ENCODE data around the gene OR5H6.

DNA sequence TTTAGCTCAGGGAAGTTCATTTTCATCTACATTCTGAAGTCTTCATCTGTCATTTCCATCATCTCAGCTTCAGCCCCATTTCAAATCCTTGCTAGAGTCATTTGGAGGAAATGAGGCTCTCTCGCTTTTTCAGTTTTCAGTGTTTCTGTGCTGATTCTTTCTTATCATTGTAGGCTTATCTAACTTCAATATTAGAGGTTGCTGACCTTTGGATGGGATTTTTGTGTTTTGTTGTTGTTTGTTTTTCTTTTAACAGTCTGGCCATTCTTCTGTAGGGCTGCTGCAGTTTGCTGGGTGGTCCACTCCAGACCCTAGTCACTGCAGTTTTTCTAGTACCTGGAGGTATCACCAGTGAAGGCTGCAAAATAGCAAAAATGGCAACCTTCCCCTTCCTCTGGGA is 26.9 kb downstream of the OR5H6 start:
- TF ChIP-seq POLR2A (IDR thresholded peaks at IDR 0.05; ENCODE audit: low read depth, low read length) (no peak), CTCF (IDR thresholded peaks at IDR 0.05; ENCODE audit: extremely low read depth in 1 of 2, insufficient read depth in 1 of 2, low read depth in 1 of 2, low read length in 2 of 2) (no peak), FOS (IDR thresholded peaks at IDR 0.05; ENCODE audit: borderline replicate concordance, insufficient read depth, low read length) (no peak), EZH2 (IDR thresholded peaks at IDR 0.05; ENCODE audit: borderline replicate concordance, low read depth, low read length, severe bottlenecking) (no peak), POLR2AphosphoS5 (IDR thresholded peaks at IDR 0.05; ENCODE audit: insufficient read depth, low read depth, low read length) (no peak), JUN (IDR thresholded peaks at IDR 0.05; ENCODE audit: borderline replicate concordance, insufficient read depth, insufficient read length, low read depth) (no peak), MYC (IDR thresholded peaks at IDR 0.05; ENCODE audit: low read depth, low read length) (no peak), GATA2 (IDR thresholded peaks at IDR 0.05; ENCODE audit: insufficient read depth, insufficient read length, low read depth, low read length) (no peak)
- TF ChIP-seq, protein P1, sequence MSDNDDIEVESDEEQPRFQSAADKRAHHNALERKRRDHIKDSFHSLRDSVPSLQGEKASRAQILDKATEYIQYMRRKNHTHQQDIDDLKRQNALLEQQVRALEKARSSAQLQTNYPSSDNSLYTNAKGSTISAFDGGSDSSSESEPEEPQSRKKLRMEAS (IDR thresholded peaks at IDR 0.05; ENCODE audit: insufficient read depth, insufficient read length), result no peak

Measured in endothelial cell of umbilical vein (primary cell).